NCI-H2171 treated with DMSO at 0.1 percent for 48 hours (cell line): ENCODE measurements around the gene UTP3.
"Not testable (repeated sequence)": the region's sequence is repeated elsewhere in the genome, so short reads cannot be mapped to it uniquely, and the experiment has no call there.

Experiments
- DNase-seq: peaks from one replicate; lab custom pipeline; 2025; lab: John Stamatoyannopoulos, UW

UTP3 gene

GRCh38 chr4:70715097-70715496 is 26.8 kb downstream of the UTP3 start:
- DNase-seq: no peak

GRCh38 chr4:70718811-70719604 is 30.7 kb downstream of the UTP3 start:
- DNase-seq: no peak

GRCh38 chr4:70721747-70722146 is 33.4 kb downstream of the UTP3 start, which contains the start of gene RUFY3:
Gene RUFY3, plus strand, starts transcription at chr4:70721964. Its CDS starts 610 bp downstream, at chr4:70722574.
- peak; percentile 94 for DNase-seq

GRCh38 chr4:70722199-70722791 is 34.0 kb downstream of the UTP3 start:
- DNase-seq: peak; percentile 52

GRCh38 chr4:70724463-70724862 is 36.1 kb downstream of the UTP3 start:
- no peak for DNase-seq

GRCh38 chr4:70725633-70726032 is 37.3 kb downstream of the UTP3 start:
- DNase-seq: no peak

- not testable (repeated sequence) for DNase-seq
Measured at GRCh38 chr4:70726515-70726914, 38.2 kb downstream of the UTP3 start.

- no peak for DNase-seq
Measured at GRCh38 chr4:70728091-70728490, 39.8 kb downstream of the UTP3 start.

- not testable (repeated sequence) for DNase-seq
Measured at GRCh38 chr4:70732878-70733277, 44.5 kb downstream of the UTP3 start.

GRCh38 chr4:70734168-70734954 is 46.0 kb downstream of the UTP3 start:
- DNase-seq: no peak

GRCh38 chr4:70734971-70735370 is 46.6 kb downstream of the UTP3 start:
- DNase-seq: no peak

GRCh38 chr4:70735915-70736314 is 47.6 kb downstream of the UTP3 start:
- DNase-seq: peak; percentile 5

GRCh38 chr4:70737006-70737405 is 48.7 kb downstream of the UTP3 start:
- DNase-seq: no peak

- DNase-seq: no peak
Measured at GRCh38 chr4:70737409-70737808, 49.1 kb downstream of the UTP3 start.

- no peak for DNase-seq
Measured at GRCh38 chr4:70739496-70740337, 51.4 kb downstream of the UTP3 start.
